PFSK-1 (cell line): ENCODE data around the gene SLC38A10.

Experiments used
- FOXP2 ChIP-seq: optimal IDR thresholded peaks from 2 replicates; pipeline ENCODE3; 2011; ENCODE audit warnings: borderline replicate concordance, control low read depth, inconsistent platforms; ENCODE audit not compliant: insufficient read depth; ENCODE audit errors: extremely low read length, extremely low read depth
- POLR2AphosphoS5 ChIP-seq: IDR thresholded peaks from 2 replicates; pipeline ENCODE4 v1.6.1; 2012; ENCODE audit warnings: low read depth, mild to moderate bottlenecking, control low read depth, low read length, moderate library complexity
- SIN3A ChIP-seq: IDR thresholded peaks from 2 replicates; pipeline ENCODE4 v1.6.1; 2012; ENCODE audit warnings: mild to moderate bottlenecking, low read length, moderate library complexity, borderline replicate concordance; ENCODE audit not compliant: insufficient read depth
- TAF1 ChIP-seq: IDR thresholded peaks from 2 replicates; pipeline ENCODE4 v1.6.1; 2012; ENCODE audit warnings: low read length, control low read depth, borderline replicate concordance; ENCODE audit not compliant: insufficient read depth
- TF ChIP-seq, protein P1 (sequence below), 2 experiments: IDR thresholded peaks; 2 replicates each; pipeline versions ENCODE4 v1.6.1 to v1.8.0; 2011 to 2012; ENCODE audit warnings: low read depth in 2 of 2, low read length in 2 of 2, control low read depth in 1 of 2, inconsistent platforms in 1 of 2, mild to moderate bottlenecking in 1 of 2, moderate library complexity in 1 of 2; ENCODE audit not compliant: insufficient read depth in 1 of 2

SLC38A10 gene

DNA sequence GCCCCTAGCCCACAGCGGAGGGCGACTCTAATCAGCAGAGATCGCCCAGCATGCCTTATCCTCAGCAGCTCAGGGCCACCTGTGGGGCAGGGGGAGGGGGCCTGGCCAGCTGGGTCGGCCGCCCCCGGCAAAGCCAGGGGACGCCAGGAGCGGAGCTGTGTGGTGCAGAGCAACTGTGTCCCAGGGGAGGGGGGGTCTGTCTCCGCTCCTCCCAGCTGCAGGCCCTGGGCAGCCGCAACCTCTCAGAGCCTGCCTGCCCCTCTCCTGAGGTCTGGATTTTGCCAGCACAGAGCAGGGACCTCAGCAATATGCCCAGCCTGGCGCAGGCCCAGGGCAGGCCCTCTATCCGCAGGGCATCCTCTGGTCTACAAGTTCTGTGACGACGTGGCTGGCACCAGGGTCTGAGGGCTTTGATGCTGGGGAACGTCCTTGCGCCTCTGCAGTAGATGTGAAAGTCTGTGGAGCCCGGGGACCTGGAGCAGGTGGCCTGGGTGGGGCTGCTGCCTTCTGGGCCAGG lies 36.5 kb upstream of the SLC38A10 start:
- TF ChIP-seq FOXP2 (no peak), POLR2AphosphoS5 (no peak), SIN3A (no peak), TAF1 (no peak)
- TF ChIP-seq, protein P1, sequence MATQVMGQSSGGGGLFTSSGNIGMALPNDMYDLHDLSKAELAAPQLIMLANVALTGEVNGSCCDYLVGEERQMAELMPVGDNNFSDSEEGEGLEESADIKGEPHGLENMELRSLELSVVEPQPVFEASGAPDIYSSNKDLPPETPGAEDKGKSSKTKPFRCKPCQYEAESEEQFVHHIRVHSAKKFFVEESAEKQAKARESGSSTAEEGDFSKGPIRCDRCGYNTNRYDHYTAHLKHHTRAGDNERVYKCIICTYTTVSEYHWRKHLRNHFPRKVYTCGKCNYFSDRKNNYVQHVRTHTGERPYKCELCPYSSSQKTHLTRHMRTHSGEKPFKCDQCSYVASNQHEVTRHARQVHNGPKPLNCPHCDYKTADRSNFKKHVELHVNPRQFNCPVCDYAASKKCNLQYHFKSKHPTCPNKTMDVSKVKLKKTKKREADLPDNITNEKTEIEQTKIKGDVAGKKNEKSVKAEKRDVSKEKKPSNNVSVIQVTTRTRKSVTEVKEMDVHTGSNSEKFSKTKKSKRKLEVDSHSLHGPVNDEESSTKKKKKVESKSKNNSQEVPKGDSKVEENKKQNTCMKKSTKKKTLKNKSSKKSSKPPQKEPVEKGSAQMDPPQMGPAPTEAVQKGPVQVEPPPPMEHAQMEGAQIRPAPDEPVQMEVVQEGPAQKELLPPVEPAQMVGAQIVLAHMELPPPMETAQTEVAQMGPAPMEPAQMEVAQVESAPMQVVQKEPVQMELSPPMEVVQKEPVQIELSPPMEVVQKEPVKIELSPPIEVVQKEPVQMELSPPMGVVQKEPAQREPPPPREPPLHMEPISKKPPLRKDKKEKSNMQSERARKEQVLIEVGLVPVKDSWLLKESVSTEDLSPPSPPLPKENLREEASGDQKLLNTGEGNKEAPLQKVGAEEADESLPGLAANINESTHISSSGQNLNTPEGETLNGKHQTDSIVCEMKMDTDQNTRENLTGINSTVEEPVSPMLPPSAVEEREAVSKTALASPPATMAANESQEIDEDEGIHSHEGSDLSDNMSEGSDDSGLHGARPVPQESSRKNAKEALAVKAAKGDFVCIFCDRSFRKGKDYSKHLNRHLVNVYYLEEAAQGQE (IDR thresholded peaks at IDR 0.05; ENCODE audit: insufficient read depth in 1 of 2, low read depth in 2 of 2, low read length in 2 of 2), result no peak

DNA sequence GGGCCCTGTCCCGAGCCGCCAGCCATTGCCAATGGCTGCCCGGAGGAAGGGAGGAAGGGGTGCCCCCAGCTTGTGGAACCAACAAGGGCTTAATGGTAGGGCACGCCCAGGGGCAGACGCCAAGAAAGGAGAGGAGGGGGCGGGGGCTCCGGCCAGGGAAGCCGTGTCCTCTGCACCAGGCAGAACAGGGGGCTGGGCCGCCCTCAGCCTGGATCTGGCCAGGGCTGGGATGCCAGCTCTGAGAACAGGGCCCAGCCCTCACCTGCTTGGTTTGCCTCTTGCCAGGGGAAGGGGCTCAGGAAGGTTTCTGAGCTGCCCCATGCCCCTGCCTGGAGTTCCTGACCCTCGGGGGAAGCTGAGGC lies 35.8 kb upstream of the SLC38A10 start:
- TF ChIP-seq FOXP2 (no peak), TAF1 (no peak), SIN3A (no peak), POLR2AphosphoS5 (no peak)
- TF ChIP-seq, protein P1 (IDR thresholded peaks at IDR 0.05; ENCODE audit: insufficient read depth in 1 of 2, low read depth in 2 of 2, low read length in 2 of 2), result no peak

DNA sequence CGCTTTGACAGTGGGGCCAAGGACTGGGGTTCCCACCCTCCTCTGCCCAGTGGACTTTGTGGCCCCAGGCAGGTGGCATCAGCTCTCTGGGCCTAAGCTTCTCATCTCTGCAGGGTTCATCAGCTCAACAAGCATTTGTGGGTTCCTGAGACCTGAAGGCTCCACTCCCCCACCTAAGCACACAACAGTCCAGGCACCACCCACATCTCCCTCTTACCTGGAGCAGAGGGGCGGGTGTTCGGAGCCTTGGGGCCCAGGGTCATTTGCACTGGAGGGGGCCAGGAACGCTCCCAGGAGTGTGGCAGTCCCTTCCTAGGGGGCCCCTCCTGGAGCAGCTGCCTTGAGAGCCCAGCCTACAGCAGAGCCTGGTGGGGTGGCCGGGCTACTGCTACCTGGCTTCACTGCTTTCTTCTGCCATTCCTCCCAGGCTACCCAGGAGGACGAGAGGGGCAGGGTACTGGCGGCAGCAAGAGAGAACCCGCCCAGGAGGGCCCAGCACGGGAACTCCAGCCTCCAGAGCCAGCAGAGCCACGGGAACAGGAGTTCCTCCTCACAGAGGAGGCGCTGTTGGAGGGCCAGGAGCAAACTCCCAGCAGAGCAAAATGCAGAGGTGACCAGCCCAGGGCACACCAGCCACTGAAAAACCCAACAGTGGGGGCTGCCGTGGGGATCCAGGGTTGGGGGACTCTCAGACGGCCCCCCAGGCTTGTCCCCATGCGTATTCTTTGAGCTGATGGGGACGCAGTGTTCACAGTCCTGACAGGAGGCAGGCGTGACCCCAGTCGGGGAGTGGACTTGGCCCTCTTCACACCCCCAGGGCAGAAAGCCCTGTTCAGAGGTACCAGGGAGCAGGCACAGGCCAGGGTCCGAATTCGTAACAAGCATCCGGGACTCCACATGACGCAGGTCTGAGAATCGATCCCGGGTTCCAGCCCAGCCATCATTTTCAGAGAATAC lies 35.1 kb upstream of the SLC38A10 start:
- TF ChIP-seq, protein P1 (IDR thresholded peaks at IDR 0.05; ENCODE audit: insufficient read depth in 1 of 2, low read depth in 2 of 2, low read length in 2 of 2), result no peak
- no peak for TF ChIP-seq SIN3A
- TF ChIP-seq POLR2AphosphoS5, result no peak
- TF ChIP-seq FOXP2, result no peak
- TF ChIP-seq TAF1, result no peak

DNA sequence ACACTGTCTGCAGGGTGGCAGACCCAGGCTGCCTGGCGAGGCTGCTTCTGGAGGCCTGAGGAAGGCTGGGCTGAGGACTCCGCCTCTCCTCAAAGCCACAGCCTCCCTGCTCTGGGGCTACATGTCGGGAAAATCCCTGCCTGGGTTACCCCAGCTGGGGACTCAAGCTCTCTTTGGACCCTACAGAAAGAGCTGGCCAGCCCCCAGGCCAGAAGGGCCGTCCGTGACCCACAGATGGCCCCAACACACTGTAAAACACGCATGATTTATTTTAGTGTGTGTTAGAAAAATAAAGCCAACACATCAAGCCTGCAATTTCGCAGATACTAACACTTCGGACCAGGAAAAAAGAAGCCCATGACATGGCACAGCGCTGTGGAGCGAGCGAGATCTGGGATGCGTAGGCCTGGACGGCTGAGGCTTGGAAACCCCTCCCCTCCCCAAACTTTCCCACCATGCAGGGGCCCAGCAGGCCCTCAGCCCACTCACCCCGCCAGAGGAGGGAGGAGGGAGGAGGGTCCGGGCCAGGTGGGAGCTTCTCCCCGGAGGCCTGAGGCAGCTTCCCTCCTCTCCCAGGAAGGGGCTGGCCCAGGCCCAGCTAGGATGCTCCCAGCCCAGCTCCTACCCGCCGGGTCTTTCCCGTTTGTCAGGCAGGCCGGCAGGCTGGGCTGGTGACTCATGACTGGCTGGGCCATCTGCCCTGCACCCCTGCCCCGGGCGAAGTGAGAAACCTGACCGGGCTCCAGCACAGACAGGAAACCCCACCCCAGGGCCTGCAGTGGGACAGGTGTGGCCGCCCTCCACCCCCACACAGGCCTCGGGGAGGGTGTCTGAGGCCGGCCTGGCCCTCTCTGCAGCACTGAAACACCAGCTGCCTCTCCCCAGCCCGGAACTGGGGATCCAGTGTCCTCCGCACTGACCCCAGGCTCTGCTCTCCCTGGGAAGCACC lies 34.1 kb upstream of the SLC38A10 start:
- TF ChIP-seq, protein P1 (IDR thresholded peaks at IDR 0.05; ENCODE audit: insufficient read depth in 1 of 2, low read depth in 2 of 2, low read length in 2 of 2), result no peak
- TF ChIP-seq TAF1 (no peak), SIN3A (no peak), POLR2AphosphoS5 (0 out of 2 replicates have a peak, but pooled peaks have one; percentile 19), FOXP2 (peak; percentile 90)
